GDM1 (cell line): Measurements from ENCODE around the gene NSD2.
"Not testable (repeated sequence)": the region's sequence is repeated elsewhere in the genome, so short reads cannot be mapped to it uniquely, and the experiment has no call there.

Experiments used
- DNase-seq: peaks from one replicate; lab custom pipeline; 2025; lab: John Stamatoyannopoulos, UW

NSD2 gene

GRCh38 chr4:1985780-1986577, 114.8 kb downstream of the NSD2 start:
- no peak for DNase-seq

- no peak for DNase-seq
Observed at GRCh38 chr4:1986578-1987210, 115.5 kb downstream of the NSD2 start.

- no peak for DNase-seq
Observed at GRCh38 chr4:1987296-1987695, 116.1 kb downstream of the NSD2 start.

GRCh38 chr4:1987721-1988326, 116.6 kb downstream of the NSD2 start:
- DNase-seq, result no peak

GRCh38 chr4:1988327-1988724, 117.1 kb downstream of the NSD2 start:
- DNase-seq, result no peak

GRCh38 chr4:1989533-1990347, 118.5 kb downstream of the NSD2 start:
- no peak for DNase-seq

GRCh38 chr4:1990348-1990645, 119.1 kb downstream of the NSD2 start:
- DNase-seq, result no peak

GRCh38 chr4:1990676-1991075, 119.5 kb downstream of the NSD2 start:
- DNase-seq, result no peak

- DNase-seq, result no peak
Observed at GRCh38 chr4:1991087-1991486, 119.9 kb downstream of the NSD2 start.

- DNase-seq, result no peak
Observed at GRCh38 chr4:1991596-1992434, 120.6 kb downstream of the NSD2 start.

- DNase-seq, result no peak
Observed at GRCh38 chr4:1992468-1993168, 121.4 kb downstream of the NSD2 start.

GRCh38 chr4:1993169-1993516, 122.0 kb downstream of the NSD2 start:
- DNase-seq, result no peak

- not testable (repeated sequence) for DNase-seq
Observed at GRCh38 chr4:1993718-1994516, 122.7 kb downstream of the NSD2 start.

GRCh38 chr4:1994938-1995337, 123.7 kb downstream of the NSD2 start:
- DNase-seq, result no peak

- DNase-seq, result no peak
Observed at GRCh38 chr4:1996866-1997611, 125.8 kb downstream of the NSD2 start.

- DNase-seq, result no peak
Observed at GRCh38 chr4:1997712-1998111, 126.5 kb downstream of the NSD2 start.

GRCh38 chr4:1998296-1998695, 127.1 kb downstream of the NSD2 start:
- no peak for DNase-seq

- not testable (repeated sequence) for DNase-seq
Observed at GRCh38 chr4:1999308-1999707, 128.1 kb downstream of the NSD2 start.

GRCh38 chr4:2003361-2003760, 132.2 kb downstream of the NSD2 start:
- not testable (repeated sequence) for DNase-seq

GRCh38 chr4:2006367-2006766, 135.2 kb downstream of the NSD2 start:
- DNase-seq, result no peak
